ENCODE measurements around the gene ARIH1.
"Not testable (repeated sequence)": the region's sequence is repeated elsewhere in the genome, so short reads cannot be mapped to it uniquely, and the experiment has no call there.

Gene ARIH1

DNA sequence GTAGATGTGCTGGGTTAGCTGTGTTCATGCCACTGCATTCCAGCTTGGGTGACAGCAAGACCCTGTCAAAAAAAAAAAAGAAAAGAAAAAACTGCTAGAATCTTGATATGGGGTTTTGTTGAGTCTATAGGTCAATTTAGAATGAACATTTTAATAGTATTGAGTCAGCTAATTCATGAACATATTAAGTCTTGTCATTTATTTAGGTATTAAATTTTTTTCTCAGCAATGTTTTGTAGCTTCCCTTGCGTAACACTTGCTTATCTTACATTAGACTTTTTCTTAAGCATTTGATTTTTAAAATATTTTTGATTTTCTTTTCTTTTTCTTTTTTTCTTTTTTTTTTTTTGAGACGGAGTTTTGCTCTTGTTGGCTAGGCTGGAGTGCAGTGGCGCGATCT, 119.7 kb downstream of the ARIH1 start:
- no peak for DNase-seq (ENCODE audit: low read depth in 2 of 2, low spot score in 1 of 2)

DNA sequence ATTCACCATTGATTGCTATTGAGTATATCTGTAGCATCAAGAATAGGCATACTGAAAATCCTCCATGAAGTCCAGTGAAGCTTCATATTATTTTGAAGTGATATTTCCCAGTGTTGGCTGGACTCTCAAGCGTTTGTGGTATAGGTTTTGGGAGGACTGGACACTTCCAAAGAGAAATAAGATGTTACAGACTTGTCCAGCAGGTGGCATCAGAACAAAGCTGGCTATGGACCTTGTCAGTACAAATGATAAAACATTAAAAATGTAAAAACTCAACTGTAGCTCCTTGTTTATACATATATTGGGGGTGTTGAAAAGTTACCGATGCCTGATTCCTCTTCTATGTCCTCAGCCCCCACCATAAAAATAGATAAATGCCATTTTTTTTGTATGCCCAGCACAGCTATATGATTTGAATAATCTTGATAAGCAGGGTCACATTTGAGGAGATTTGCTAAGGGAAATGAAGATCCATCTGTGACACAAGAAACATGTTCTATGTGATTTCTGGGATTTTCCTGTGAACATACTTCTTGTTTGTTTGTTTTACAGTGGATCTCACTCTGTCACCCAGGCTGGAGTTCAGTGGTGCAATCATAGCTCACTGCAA, 125.8 kb downstream of the ARIH1 start:
- DNase-seq (ENCODE audit: low read depth in 2 of 2, low spot score in 1 of 2), result no peak

GRCh38 chr15:72604794-72605193, 130.7 kb downstream of the ARIH1 start:
- DNase-seq (ENCODE audit: low read depth in 2 of 2, low spot score in 1 of 2), result no peak

- DNase-seq (ENCODE audit: low read depth in 2 of 2, low spot score in 1 of 2), result not testable (repeated sequence)
Observed at GRCh38 chr15:72608084-72608483, 134.0 kb downstream of the ARIH1 start.

- no peak for DNase-seq (ENCODE audit: low read depth in 2 of 2, low spot score in 1 of 2)
Observed at GRCh38 chr15:72609862-72610261, 135.7 kb downstream of the ARIH1 start.

- DNase-seq (ENCODE audit: low read depth in 2 of 2, low spot score in 1 of 2), result not testable (repeated sequence)
Observed at GRCh38 chr15:72612324-72612723, 138.2 kb downstream of the ARIH1 start.

DNA sequence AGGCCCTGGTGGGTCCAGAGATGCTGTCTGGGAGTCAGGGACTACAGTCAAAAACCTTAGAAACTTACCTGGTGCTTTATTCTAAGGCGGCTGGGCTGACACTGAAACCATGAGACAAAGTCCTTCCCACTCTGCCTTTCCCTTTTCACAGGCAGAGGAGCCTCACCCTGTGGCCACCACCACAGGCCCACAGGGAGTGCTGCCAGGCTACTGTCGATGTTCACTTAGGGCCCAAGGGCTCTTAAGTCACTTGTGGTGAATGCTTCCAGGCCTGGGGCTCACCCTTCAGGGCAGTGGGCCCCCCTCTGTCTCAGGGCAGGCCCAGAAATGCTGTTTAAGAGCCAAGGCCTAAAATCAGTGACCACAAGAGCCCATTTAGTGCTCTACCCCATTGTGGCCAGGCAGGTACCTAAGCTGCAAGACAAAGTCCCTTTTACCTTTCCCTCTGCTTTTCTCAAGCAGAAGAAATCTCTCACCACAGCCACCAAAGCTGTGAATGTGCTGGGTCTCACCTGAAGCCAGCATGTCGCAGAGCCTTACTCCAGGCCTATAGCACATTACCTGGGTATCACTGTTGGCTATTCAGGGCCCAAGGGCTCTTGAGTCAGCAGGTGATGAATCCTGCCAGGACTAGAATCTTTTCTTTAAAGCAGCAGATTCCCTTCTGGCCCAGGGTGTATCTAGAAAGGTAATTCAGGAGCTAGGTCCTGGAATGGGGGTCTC, 140.8 kb downstream of the ARIH1 start:
- no peak for DNase-seq (ENCODE audit: low read depth in 2 of 2, low spot score in 1 of 2)

GRCh38 chr15:72615533-72616233, 141.6 kb downstream of the ARIH1 start:
- DNase-seq (ENCODE audit: low read depth in 2 of 2, low spot score in 1 of 2), result not testable (repeated sequence)

- no peak for DNase-seq (ENCODE audit: low read depth in 2 of 2, low spot score in 1 of 2)
Observed at GRCh38 chr15:72616491-72617210, 142.5 kb downstream of the ARIH1 start.

GRCh38 chr15:72623854-72624253, 149.7 kb downstream of the ARIH1 start:
- DNase-seq (ENCODE audit: low read depth in 2 of 2, low spot score in 1 of 2), result not testable (repeated sequence)

DNA sequence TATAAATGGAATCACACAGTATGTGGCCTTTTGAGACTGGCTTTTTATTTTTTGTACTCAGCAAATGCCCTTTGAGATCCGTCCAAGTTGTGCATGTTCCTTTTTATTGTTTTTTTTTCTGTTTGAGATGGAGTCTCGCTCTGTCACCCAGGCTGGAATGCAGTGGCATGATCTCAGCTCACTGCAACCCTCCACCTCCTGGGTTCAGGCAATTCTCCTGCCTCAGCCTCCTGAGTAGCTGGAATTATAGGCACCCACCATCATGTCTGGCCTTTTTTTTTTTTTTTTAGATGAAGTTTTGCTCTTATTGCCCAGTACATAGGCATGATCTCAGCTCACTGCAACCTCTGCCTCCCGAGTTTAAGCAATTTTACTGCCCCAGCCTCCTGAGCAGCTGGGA, 152.0 kb downstream of the ARIH1 start:
- not testable (repeated sequence) for DNase-seq (ENCODE audit: low read depth in 2 of 2, low spot score in 1 of 2)

- DNase-seq (ENCODE audit: low read depth in 2 of 2, low spot score in 1 of 2), result not testable (repeated sequence)
Observed at GRCh38 chr15:72628249-72629067, 154.3 kb downstream of the ARIH1 start.

DNA sequence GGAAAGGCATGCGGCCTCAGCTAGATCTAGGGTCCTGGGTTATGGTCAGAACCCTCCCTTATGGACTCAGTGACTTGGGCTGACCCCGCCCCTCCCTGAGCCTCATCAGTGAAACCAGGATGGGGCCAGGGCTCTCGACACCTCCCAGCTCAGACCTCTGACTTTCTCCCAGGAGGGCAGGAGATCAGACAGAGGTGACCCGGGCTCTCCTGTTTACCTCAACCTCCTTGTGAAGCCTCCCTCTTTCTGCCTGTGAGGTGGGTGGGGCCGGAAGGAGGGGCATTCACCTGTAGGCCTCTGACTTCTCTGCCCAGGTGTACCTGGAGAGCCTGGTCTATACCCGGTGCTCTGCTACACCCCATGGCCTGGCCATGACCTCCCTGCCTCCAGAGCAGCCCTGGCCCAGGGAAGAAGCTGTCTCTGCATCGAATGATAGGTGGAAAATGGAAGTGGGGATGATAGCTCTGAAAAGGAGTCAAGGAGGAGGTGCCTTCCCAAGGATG, 155.0 kb downstream of the ARIH1 start:
- not testable (repeated sequence) for DNase-seq (ENCODE audit: low read depth in 2 of 2, low spot score in 1 of 2)

- peak in 1 of 2 donors; percentile 26 for DNase-seq (ENCODE audit: low read depth in 2 of 2, low spot score in 1 of 2)
Observed at GRCh38 chr15:72636519-72637282, 162.6 kb downstream of the ARIH1 start.

DNA sequence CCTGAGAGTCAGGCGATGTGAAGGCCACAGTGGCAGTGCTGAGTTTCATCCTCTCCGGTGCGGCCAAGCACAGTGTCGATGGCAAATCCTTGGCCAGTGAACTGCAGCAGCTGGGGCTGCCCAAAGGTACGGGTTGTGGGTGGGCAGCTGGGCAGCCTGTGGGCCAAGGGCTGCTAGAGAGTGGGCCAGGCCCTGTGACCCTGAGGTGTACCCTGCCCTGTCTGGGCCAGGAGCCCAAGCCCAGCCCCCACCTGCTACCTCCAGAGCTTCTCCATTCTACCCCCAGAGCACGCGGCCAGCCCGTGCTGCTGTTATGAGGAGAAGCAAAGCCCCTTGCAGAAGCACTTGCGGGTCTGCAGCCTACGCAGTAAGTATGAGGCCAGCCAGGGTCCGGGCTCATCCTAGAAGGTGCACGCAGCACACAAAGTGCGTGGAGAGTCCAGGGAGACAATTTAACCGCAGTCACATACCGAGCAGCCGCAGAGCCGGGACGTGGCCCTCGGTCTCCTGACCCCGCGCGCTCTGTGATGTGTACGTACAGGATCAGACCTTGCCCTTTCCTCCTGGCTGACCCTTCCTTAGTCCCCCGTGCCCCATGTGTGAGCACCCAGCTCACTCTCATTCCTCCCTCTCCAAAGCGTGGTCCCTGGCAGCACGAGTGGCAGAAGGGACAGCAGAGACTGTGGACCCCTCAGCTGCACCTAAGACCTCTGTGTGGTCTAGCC, 165.8 kb downstream of the ARIH1 start:
- not testable (repeated sequence) for DNase-seq (ENCODE audit: low read depth in 2 of 2, low spot score in 1 of 2)

- DNase-seq (ENCODE audit: low read depth in 2 of 2, low spot score in 1 of 2), result not testable (repeated sequence)
Observed at GRCh38 chr15:72642271-72642670, 168.1 kb downstream of the ARIH1 start.

GRCh38 chr15:72648631-72649253, 174.6 kb downstream of the ARIH1 start:
- DNase-seq (ENCODE audit: low read depth in 2 of 2, low spot score in 1 of 2), result not testable (repeated sequence)

Data from stimulated activated CD8-positive, alpha-beta memory T cell treated with anti-CD3 and anti-CD28 coated beads, Interleukin-4, amount 100 ng/mL, for 1 hour (primary cell).